ENCODE results near the gene SPPL2C.

DNA sequence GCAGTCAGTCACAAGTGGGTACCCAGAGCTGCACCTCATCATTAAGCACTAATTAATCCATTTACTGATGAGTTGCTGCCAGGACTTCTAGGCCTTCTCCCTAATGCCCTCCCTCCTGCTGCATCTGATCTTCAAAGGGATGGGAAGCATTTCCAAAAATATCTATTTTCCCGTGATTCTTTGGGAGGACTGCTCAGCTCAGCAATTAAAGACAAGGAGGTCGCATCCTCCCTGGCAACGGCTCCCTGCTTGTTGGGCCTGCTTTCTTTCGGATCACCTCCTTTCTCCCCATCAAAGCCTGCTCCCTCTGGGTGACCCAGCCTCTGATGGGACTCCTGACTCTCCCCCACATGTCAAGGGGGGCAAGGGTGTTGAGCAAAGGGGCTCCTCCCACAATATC lies 26.0 kb upstream of the SPPL2C start:
- TF ChIP-seq, protein P1, sequence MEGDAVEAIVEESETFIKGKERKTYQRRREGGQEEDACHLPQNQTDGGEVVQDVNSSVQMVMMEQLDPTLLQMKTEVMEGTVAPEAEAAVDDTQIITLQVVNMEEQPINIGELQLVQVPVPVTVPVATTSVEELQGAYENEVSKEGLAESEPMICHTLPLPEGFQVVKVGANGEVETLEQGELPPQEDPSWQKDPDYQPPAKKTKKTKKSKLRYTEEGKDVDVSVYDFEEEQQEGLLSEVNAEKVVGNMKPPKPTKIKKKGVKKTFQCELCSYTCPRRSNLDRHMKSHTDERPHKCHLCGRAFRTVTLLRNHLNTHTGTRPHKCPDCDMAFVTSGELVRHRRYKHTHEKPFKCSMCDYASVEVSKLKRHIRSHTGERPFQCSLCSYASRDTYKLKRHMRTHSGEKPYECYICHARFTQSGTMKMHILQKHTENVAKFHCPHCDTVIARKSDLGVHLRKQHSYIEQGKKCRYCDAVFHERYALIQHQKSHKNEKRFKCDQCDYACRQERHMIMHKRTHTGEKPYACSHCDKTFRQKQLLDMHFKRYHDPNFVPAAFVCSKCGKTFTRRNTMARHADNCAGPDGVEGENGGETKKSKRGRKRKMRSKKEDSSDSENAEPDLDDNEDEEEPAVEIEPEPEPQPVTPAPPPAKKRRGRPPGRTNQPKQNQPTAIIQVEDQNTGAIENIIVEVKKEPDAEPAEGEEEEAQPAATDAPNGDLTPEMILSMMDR (conservative IDR thresholded peaks at IDR 0.05), result no peak
- no peak for TF ChIP-seq ZFX (IDR thresholded peaks at IDR 0.05)
